HL-60 (cell line): ENCODE results near the gene FMN1.

Source experiments
- GABPA ChIP-seq: IDR thresholded peaks from 2 replicates; pipeline ENCODE4 v1.6.1; 2012; ENCODE audit warnings: low read depth
- POLR2AphosphoS5 ChIP-seq: IDR thresholded peaks from 2 replicates; pipeline ENCODE4 v1.6.1; 2012; ENCODE audit warnings: low read depth
- SPI1 ChIP-seq: IDR thresholded peaks from 2 replicates; pipeline ENCODE4 v1.6.1; 2012; ENCODE audit warnings: low read depth, mild to moderate bottlenecking, borderline replicate concordance
- TF ChIP-seq, protein P1 (sequence below): IDR thresholded peaks from one replicate; pipeline ENCODE4 v1.5.1; 2011; ENCODE audit warnings: low read length, control low read depth, inconsistent platforms; ENCODE audit not compliant: insufficient read depth
- TF ChIP-seq, protein P2 (sequence below): IDR thresholded peaks from 2 replicates; pipeline ENCODE4 v1.6.1; 2012; ENCODE audit warnings: low read depth; ENCODE audit not compliant: insufficient replicate concordance

DNA sequence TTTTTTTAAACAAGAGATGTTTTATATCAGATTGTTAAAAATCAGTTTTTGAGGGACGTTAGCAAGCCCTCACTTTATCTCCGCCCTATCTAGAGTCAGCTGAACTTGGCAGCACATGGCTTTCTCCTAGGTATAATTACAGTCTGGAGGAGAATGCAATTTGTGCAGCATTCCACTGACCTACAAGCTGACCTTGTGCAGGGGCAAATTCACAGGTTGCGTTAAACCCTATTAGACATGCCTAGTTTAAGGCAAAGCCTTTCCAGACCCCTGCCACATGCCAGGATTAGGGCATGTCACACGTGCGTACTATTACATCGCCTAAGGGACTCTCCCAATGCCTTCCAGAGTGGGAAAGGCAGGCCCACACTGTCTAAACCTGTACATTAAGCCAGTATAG, 252.7 kb downstream of the FMN1 start:
- TF ChIP-seq, protein P1, sequence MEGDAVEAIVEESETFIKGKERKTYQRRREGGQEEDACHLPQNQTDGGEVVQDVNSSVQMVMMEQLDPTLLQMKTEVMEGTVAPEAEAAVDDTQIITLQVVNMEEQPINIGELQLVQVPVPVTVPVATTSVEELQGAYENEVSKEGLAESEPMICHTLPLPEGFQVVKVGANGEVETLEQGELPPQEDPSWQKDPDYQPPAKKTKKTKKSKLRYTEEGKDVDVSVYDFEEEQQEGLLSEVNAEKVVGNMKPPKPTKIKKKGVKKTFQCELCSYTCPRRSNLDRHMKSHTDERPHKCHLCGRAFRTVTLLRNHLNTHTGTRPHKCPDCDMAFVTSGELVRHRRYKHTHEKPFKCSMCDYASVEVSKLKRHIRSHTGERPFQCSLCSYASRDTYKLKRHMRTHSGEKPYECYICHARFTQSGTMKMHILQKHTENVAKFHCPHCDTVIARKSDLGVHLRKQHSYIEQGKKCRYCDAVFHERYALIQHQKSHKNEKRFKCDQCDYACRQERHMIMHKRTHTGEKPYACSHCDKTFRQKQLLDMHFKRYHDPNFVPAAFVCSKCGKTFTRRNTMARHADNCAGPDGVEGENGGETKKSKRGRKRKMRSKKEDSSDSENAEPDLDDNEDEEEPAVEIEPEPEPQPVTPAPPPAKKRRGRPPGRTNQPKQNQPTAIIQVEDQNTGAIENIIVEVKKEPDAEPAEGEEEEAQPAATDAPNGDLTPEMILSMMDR, result no peak
- TF ChIP-seq POLR2AphosphoS5 (no peak), SPI1 (no peak), GABPA (no peak)
- TF ChIP-seq, protein P2, sequence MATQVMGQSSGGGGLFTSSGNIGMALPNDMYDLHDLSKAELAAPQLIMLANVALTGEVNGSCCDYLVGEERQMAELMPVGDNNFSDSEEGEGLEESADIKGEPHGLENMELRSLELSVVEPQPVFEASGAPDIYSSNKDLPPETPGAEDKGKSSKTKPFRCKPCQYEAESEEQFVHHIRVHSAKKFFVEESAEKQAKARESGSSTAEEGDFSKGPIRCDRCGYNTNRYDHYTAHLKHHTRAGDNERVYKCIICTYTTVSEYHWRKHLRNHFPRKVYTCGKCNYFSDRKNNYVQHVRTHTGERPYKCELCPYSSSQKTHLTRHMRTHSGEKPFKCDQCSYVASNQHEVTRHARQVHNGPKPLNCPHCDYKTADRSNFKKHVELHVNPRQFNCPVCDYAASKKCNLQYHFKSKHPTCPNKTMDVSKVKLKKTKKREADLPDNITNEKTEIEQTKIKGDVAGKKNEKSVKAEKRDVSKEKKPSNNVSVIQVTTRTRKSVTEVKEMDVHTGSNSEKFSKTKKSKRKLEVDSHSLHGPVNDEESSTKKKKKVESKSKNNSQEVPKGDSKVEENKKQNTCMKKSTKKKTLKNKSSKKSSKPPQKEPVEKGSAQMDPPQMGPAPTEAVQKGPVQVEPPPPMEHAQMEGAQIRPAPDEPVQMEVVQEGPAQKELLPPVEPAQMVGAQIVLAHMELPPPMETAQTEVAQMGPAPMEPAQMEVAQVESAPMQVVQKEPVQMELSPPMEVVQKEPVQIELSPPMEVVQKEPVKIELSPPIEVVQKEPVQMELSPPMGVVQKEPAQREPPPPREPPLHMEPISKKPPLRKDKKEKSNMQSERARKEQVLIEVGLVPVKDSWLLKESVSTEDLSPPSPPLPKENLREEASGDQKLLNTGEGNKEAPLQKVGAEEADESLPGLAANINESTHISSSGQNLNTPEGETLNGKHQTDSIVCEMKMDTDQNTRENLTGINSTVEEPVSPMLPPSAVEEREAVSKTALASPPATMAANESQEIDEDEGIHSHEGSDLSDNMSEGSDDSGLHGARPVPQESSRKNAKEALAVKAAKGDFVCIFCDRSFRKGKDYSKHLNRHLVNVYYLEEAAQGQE, result no peak
